ENCODE measurements around the gene RPS16.
A peak's percentile ranks its signal among the peaks of the same experiment; 100 is the strongest.

The RPS16 gene

DNA sequence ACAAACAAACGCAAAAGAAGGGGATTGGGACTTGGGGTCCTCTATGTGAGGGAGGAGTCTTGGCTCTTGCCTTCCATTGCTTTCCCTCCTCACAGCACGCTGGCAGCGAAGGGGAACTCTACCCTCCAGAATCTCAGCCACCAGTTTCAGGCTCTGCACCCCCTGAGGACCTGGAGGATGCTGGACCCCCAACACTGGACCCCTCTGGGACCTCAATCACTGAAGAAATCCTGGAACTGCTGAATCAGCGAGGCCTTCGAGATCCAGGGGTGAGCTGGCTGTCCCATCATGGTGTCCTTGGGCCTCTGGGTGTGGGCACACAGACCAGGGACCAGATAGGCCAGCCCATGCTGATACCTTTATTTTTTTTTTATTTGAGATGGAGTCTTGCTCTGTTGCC, 13.7 kb downstream of the RPS16 start:
- DNase-seq (ENCODE audit: low read depth in 2 of 2, low spot score in 1 of 2) = no peak

- no peak for DNase-seq (ENCODE audit: low read depth in 2 of 2, low spot score in 1 of 2)
Measured at GRCh38 chr19:39420769-39421168, 15.0 kb downstream of the RPS16 start.

- no peak for DNase-seq (ENCODE audit: low read depth in 2 of 2, low spot score in 1 of 2)
Measured at GRCh38 chr19:39419003-39419402, 16.7 kb downstream of the RPS16 start.

DNA sequence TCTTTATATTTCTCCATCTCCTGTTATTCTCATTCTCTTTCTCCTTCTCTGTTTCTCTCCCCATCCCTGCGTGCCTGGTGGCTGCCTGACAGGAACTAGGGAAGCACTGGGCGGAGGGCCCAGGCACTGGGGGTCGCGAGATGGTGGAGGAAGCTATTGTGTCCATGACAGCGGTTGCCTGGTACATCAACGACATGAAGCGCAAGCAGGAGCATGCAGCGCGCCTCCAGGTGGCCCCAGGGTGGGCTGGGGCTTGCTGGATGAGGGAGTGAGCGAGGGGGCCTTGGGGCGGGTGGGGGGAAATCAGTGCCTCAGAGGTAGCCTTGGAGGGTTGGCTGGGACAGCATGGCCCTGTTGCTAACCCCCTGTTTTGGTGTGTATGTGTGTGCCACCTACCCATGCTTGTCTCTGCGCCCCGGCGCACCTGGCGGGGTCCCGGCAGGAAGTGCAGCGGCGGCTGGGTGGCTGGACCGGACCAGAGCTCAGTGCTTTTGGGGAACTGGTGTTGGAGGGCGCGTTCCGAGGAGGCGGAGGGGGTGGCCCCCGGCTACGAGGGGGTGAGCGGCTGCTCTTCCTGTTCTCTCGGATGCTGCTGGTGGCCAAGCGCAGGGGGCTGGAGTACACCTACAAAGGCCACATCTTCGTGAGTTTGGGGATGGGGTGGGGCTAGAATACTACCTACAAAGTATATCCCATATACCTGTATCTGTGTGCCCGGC, 18.1 kb downstream of the RPS16 start:
- no peak for DNase-seq (ENCODE audit: low read depth in 2 of 2, low spot score in 1 of 2)

DNA sequence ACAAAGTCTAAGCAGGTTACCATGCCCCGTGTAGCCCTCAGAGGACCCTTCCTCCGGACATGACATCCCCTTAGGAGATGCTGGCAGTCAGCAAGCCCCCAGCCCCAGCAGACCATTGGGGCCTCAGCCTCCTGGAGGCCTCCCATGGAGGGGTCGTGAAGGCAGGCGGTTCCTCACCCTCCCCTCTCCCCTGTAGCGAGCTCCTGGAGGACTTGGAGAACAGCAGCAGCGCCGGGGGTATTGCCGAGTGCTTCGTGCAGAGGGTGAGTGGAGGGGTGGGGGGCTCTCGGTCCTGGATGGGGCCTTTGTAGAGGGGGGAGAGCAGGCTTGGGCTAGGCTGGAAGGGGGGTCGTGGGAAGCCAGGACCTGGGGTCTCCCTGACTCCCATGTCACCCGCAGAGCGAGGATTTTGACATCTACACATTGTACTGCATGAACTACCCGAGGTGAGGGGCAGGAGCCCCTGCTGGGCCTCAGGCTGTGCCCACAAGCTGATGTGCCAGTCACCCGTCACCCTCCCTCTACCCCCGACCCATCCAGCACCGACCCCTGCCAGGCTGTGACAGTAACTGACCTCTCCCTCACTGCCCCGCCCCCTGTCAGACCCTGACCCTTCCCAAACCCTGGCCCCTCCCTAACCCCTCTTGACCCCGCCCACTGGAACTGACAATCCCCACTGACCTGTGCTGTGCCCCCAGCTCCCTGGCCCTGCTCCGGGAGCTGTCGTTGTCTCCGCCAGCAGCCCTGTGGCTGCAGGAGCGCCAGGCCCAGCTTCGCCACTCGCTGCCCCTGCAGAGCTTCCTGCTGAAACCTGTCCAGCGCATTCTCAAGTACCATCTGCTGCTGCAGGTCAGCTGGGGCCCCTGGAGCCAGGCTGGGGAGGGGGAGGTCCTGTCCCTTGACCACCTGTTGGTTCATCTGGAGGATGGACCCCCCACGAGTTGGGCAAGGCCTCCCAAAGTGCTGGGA, 19.3 kb downstream of the RPS16 start:
- no peak for DNase-seq (ENCODE audit: low read depth in 2 of 2, low spot score in 1 of 2)

GRCh38 chr19:39415111-39416046, 20.4 kb downstream of the RPS16 start:
- DNase-seq (ENCODE audit: low read depth in 2 of 2, low spot score in 1 of 2) = no peak

- no peak for DNase-seq (ENCODE audit: low read depth in 2 of 2, low spot score in 1 of 2)
Measured at GRCh38 chr19:39413911-39414608, 21.7 kb downstream of the RPS16 start.

GRCh38 chr19:39413272-39413910, 22.4 kb downstream of the RPS16 start:
- no peak for DNase-seq (ENCODE audit: low read depth in 2 of 2, low spot score in 1 of 2)

DNA sequence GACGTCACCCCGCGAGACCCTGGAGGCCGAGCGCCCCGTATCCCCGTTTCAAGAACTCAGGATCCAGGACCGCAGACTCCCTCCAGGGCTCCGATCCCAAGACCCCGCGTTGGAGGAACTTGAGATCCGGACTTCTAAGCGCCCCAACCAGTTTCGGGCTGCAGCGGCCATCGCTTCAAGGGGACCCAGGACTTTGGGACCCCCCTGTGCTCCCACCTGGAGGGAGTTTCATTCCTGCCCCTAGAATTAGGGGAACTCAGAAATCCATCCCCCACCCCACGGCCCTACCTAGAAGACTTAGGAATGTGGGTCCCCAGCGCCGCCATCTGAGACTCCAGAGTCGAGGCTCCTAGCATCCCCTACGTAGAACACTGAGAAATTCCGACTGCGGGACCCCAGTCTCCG, 22.9 kb downstream of the RPS16 start:
- DNase-seq (ENCODE audit: low read depth in 2 of 2, low spot score in 1 of 2) = no peak

- peak; percentile 94 to 97 for DNase-seq (ENCODE audit: low read depth in 2 of 2, low spot score in 1 of 2)
Measured at GRCh38 chr19:39412100-39412866, 23.5 kb downstream of the RPS16 start, which contains the start of gene PLEKHG2. Gene PLEKHG2 (plus strand): TSS chr19:39412669. CDS start chr19:39414087, 1,418 bp downstream.

DNA sequence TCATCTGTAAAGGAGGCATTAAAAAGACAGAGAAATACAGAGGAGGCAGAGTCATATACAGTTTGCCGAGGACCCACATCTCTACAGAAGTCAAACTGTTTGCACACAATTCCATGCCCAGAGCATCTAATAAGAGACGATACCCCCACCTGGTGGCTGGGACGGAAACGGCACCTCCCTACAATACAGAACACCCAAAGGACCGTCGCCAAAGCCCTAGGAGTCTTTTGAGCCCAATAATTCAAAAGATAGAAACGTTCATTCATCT, 24.0 kb downstream of the RPS16 start:
- peak in 1 of 2 donors; percentile 84 for DNase-seq (ENCODE audit: low read depth in 2 of 2, low spot score in 1 of 2)

DNA sequence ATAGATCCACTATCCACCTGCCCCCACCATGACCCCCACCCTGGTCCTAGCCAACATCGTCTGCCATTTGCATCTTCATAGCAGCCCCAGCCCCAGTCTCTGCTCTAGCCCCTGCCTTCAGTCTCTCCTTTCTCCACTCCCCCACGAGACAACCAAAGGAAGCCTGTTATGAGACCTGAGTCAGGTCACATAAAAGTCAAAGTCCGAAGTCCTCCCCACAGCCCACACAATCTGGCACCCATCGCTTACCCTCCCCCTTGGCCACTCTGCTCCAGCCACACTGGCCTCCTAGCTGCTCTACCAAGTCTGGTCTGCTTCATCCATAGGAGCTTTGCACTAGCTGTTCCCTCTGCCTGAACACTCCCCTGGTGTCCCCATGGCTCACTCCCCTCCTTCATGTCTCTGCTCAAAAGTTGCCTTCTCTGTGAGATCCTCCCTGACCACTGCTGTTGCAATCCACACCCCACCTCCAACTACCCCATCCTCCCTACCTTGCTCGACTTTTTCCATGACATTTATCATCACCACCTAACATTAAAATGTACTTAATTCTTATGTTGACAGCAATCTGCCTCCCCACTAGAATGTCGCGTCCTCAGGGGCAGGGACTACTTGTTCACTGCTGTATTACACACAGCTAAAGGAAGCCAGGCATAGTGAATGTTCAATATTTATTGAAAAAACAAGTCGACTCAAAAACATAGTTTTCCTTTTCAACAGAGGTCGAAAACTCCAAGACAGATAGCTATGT, 24.5 kb downstream of the RPS16 start:
- peak in 1 of 2 donors; percentile 11 for DNase-seq (ENCODE audit: low read depth in 2 of 2, low spot score in 1 of 2)

DNA sequence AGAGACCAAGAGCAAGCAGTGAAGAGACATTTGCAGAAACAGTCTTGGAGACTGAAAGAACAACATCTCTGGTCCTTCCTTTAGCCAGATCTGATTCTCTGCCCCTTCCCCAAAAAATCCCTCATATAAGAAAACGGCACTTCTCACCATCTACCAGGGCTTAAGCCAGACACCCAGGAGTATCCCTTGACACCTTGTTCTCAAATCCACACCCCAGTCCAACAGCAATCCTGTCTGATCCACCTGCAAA, 25.0 kb downstream of the RPS16 start:
- no peak for DNase-seq (ENCODE audit: low read depth in 2 of 2, low spot score in 1 of 2)

- DNase-seq (ENCODE audit: low read depth in 2 of 2, low spot score in 1 of 2) = peak in 1 of 2 donors; percentile 61
Measured at GRCh38 chr19:39410017-39410830, 25.5 kb downstream of the RPS16 start.

GRCh38 chr19:39409208-39410016, 26.3 kb downstream of the RPS16 start:
- peak in 1 of 2 donors; percentile 86 for DNase-seq (ENCODE audit: low read depth in 2 of 2, low spot score in 1 of 2)

DNA sequence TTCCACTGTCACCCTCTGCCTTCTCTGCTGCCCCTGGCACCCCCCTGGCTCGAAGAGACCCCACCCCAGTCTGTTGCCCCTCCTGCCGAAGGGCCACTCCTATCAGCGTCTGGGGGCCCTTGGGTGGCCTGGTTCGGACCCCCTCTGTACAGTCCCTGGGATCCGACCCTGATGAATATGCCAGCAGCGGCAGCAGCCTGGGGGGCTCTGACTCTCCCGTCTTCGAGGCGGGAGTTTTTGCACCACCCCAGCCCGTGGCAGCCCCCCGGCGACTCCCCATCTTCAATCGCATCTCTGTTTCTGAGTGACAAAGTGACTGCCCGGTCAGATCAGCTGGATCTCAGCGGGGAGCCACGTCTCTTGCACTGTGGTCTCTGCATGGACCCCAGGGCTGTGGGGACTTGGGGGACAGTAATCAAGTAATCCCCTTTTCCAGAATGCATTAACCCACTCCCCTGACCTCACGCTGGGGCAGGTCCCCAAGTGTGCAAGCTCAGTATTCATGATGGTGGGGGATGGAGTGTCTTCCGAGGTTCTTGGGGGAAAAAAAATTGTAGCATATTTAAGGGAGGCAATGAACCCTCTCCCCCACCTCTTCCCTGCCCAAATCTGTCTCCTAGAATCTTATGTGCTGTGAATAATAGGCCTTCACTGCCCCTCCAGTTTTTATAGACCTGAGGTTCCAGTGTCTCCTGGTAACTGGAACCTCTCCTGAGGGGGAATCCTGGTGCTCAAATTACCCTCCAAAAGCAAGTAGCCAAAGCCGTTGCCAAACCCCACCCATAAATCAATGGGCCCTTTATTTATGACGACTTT, 27.1 kb downstream of the RPS16 start:
- DNase-seq (ENCODE audit: low read depth in 2 of 2, low spot score in 1 of 2) = peak in 1 of 2 donors; percentile 30

Measured in stimulated activated CD8-positive, alpha-beta memory T cell treated with anti-CD3 and anti-CD28 coated beads, Interleukin-4, amount 100 ng/mL, for 1 hour (primary cell).